ENCODE results near the gene ZFAND6.

The ZFAND6 gene

GRCh38 chr15:80052597-80053304 lies 6.7 kb upstream of the ZFAND6 start:
- DNase-seq, result no peak

- DNase-seq, result no peak
Measured at GRCh38 chr15:80055933-80056332, 3.5 kb upstream of the ZFAND6 start.

GRCh38 chr15:80058044-80058443 lies 1.4 kb upstream of the ZFAND6 start:
- no peak for DNase-seq

- peak; percentile 36 for DNase-seq
Measured at GRCh38 chr15:80059786-80060355, 395 bp downstream of the ZFAND6 start.

- DNase-seq, result no peak
Measured at GRCh38 chr15:80060356-80061006, 1.0 kb downstream of the ZFAND6 start.

GRCh38 chr15:80061582-80061981 lies 2.1 kb downstream of the ZFAND6 start:
- DNase-seq, result no peak

- no peak for DNase-seq
Measured at GRCh38 chr15:80066912-80067311, 7.4 kb downstream of the ZFAND6 start.

GRCh38 chr15:80068578-80068977 lies 9.1 kb downstream of the ZFAND6 start:
- DNase-seq, result no peak

GRCh38 chr15:80070840-80071239 lies 11.4 kb downstream of the ZFAND6 start:
- DNase-seq, result no peak

- DNase-seq, result no peak
Measured at GRCh38 chr15:80071652-80072051, 12.2 kb downstream of the ZFAND6 start.

GRCh38 chr15:80072285-80072994 lies 13.0 kb downstream of the ZFAND6 start:
- peak; percentile 53 for DNase-seq

- DNase-seq, result no peak
Measured at GRCh38 chr15:80073197-80073596, 13.7 kb downstream of the ZFAND6 start.

GRCh38 chr15:80076321-80077318 lies 17.1 kb downstream of the ZFAND6 start:
- DNase-seq, result no peak

- DNase-seq, result no peak
Measured at GRCh38 chr15:80081390-80081789, 21.9 kb downstream of the ZFAND6 start.

- DNase-seq, result no peak
Measured at GRCh38 chr15:80087104-80087503, 27.6 kb downstream of the ZFAND6 start.

- no peak for DNase-seq
Measured at GRCh38 chr15:80090041-80090440, 30.6 kb downstream of the ZFAND6 start.

- DNase-seq, result no peak
Measured at GRCh38 chr15:80090879-80091503, 31.5 kb downstream of the ZFAND6 start.

GRCh38 chr15:80093854-80094418 lies 34.5 kb downstream of the ZFAND6 start:
- DNase-seq, result peak; percentile 27

- DNase-seq, result no peak
Measured at GRCh38 chr15:80095511-80095910, 36.0 kb downstream of the ZFAND6 start.

GRCh38 chr15:80095969-80096368 lies 36.5 kb downstream of the ZFAND6 start:
- no peak for DNase-seq

GRCh38 chr15:80098341-80098740 lies 38.9 kb downstream of the ZFAND6 start:
- DNase-seq, result no peak

GRCh38 chr15:80099241-80099640 lies 39.8 kb downstream of the ZFAND6 start:
- no peak for DNase-seq
